ENCODE data around the gene SLFN13. TPM values are rescaled to one million over a fixed set of nuclear protein-coding genes. Genes with fewer than 3 reads are reported as not detected.

Gene SLFN13
- total and polyA plus RNA-seq, 12 donors, result 0.97 to 9.7 (median 3.1) TPM

DNA sequence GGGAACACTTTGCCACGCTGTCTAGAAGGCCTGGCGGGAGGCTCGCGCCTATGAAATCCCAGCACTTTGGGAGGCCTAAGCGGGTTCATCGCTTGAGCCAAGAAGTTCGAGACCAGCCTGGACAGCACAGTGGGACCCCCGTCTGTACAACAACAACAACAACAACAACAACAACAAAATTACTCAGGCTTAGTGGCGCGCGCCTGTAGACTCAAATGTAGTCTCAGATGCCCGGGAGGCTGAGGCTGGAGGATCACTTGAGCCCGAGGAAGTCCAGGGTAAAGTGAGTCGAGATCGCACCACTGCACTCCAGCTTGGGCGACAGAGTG, 297 bp upstream of the SLFN13 start:
- WGBS, 4 donors, result 20 to 30% (median 24%) methylated on average over 8 to 16 of the region's 16 CpGs
- Histone ChIP-seq H3K4me1 (replicated peaks in 1 of 2) (no peaks in the 10 kb centered on the region), H3K4me3 (peak overlapping the region in 2 of 4 donors; percentile 47 to 58), H3K27me3 (peaks cover 15% of the 10 kb centered on the region), H3K36me3 (replicated peaks in 1 of 2) (no peaks in the 10 kb centered on the region), H3K27ac (no peak overlapping the region), H3K9me3 (replicated peaks in 1 of 3) (no peaks in the 10 kb centered on the region)
- intact Hi-C loops (cut with DNase I), result no loop called here
- DNase-seq, result no peak
- TF ChIP-seq POLR2A (IDR thresholded peaks at IDR 0.05), result no peak
- no peak for TF ChIP-seq CTCF (IDR thresholded peaks at IDR 0.05)

DNA sequence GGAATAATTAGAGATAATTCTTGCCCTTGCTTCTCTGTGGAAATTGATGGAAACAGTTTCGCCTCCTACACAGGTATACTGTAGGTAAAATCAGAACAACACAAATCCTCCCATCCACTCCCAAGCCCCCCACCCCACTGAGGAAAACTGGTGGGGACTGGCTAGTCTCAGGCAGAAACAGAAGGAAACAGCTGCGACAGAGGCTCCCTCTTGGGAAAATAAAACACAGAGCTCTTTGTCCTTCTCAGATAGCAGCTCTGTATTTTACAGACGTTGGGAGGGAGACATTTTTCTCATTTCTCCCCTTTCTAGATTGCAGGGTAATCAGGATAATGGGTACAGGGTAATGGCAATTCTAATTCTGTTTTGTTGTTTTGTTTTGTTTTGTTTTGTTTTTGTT, 1.1 kb downstream of the SLFN13 start:
- WGBS, 4 donors, result 53 to 63% (median 57%) methylated on average over 3 of the region's 3 CpGs
- TF ChIP-seq CTCF (IDR thresholded peaks at IDR 0.05), result no peak
- TF ChIP-seq POLR2A (IDR thresholded peaks at IDR 0.05), result no peak
- DNase-seq, result no peak
- Histone ChIP-seq H3K4me1 (replicated peaks in 1 of 2) (no peaks in the 10 kb centered on the region), H3K4me3 (no peak overlapping the region), H3K27ac (no peak overlapping the region), H3K36me3 (replicated peaks in 1 of 2) (no peaks in the 10 kb centered on the region), H3K27me3 (peaks cover 15% of the 10 kb centered on the region), H3K9me3 (replicated peaks in 1 of 3) (no peaks in the 10 kb centered on the region)
- intact Hi-C loops (cut with DNase I), result no loop called here

DNA sequence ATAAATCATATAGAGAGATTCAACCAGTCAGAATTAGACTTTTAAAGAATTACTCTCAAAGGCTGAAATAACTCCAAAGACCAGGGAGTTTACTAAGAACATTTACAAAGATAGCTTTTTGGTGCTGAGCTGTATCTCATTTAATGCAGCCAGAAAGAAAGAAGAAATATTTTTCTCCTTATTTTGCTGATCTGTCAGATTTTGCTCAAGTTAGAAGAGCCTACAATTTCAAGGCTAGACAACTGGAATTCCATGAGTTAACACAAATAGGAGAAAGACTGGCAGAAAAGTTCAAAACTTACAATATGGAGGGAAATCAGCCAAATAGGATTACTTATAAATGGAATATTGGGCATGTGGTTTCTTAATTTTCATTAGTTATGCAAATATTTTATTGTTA, 10.1 kb downstream of the SLFN13 start:
- Histone ChIP-seq H3K27ac (no peak overlapping the region), H3K4me3 (no peak overlapping the region), H3K27me3 (no peaks in the 10 kb centered on the region), H3K9me3 (replicated peaks in 1 of 3) (no peaks in the 10 kb centered on the region), H3K36me3 (replicated peaks in 1 of 2) (no peaks in the 10 kb centered on the region), H3K4me1 (replicated peaks in 1 of 2) (peaks cover 0 to 5% of the 10 kb centered on the region in 2 donors)
- TF ChIP-seq CTCF (IDR thresholded peaks at IDR 0.05) (no peak), POLR2A (IDR thresholded peaks at IDR 0.05) (no peak)
- intact Hi-C loops (cut with DNase I), result loop anchor here in 1 of 2 donors (10.0 kb wide), 1 partner anchor 194 kb away; the partner anchor contains the start of gene SLFN5
- DNase-seq, result no peak

DNA sequence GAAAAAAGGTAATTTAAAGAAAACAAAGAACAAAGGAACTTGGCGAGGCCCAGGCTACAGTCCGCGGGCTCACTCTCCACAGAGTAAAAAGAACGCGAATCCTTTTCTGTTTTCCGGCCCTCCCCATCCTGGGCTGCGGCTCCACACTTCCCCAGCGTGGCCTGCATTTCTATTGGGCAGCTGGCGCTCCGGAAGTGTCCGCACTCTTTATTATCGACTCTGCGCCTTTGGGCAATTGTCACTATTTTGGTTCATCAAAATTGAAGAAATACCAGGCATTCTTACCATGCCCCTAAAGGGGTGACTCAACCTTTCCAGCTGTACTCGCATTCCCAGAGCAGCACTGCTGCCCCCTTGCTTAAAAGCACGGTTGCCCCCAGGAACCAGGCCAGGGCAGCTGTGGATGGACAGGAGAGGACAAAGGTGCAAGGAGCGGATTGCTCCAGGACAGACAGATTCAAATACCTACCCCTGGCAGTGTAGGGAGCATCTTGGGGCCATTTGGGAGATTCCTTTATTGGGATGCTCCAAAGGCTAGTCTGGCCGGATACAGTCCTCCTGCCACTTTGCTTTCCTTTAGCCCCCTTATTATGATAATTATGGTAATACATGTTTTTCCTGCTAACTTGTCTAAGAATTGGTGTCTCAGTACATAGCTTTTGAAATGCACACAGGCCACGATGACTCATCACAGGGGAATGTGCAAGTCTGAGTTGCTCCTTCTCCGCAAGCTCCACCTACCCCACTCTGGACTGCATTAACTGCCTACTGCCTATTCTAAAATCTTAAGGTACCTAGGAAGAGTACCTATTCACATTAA, 15.3 kb downstream of the SLFN13 start:
- intact Hi-C loops (cut with DNase I), result loop anchor here in 1 of 2 donors (10.0 kb wide), 1 partner anchor 188 kb away; the partner anchor contains the start of gene SLFN5
- Histone ChIP-seq H3K4me1 (replicated peaks in 1 of 2) (peaks cover 14 to 25% of the 10 kb centered on the region in 2 donors), H3K27ac (peak overlapping the region; percentile 81 to 97 (median 90)), H3K9me3 (replicated peaks in 1 of 3) (no peaks in the 10 kb centered on the region), H3K27me3 (no peaks in the 10 kb centered on the region), H3K36me3 (replicated peaks in 1 of 2) (no peaks in the 10 kb centered on the region), H3K4me3 (peak overlapping the region in 3 of 4 donors; percentile 44 to 89 (median 78))
- peak; percentile 77 to 95 (median 93) for DNase-seq
- 2 to 10% (median 5%) methylated on average over 18 to 19 of the region's 19 CpGs for WGBS, 4 donors
- TF ChIP-seq CTCF (IDR thresholded peaks at IDR 0.05) (peak in 1 of 6 experiments; percentile 28), POLR2A (IDR thresholded peaks at IDR 0.05) (no peak)

All from adrenal gland (tissue), 12 donors.